Thyroid gland (tissue), 4 donors: ENCODE data around the gene VWC2L.

Source experiments
- POLR2A ChIP-seq, 2 donors: fragments of 450-650 bp; IDR thresholded peaks; one replicate each; pipeline ENCODE4 v1.6.1; 2017; ENCODE audit warnings: antibody characterized with exemption in 2 of 2, mild to moderate bottlenecking in 2 of 2, moderate library complexity in 1 of 2
- TF ChIP-seq, protein P1 (sequence below), 6 experiments: fragments of 200-600 bp in 3 of 6; fragments of 450-650 bp in 3 of 6; sonication (generic) in 3 of 6; IDR thresholded peaks; one replicate each; pipeline ENCODE4 v1.5.1; 2016 to 2019; ENCODE audit warnings: antibody characterized with exemption in 6 of 6, mild to moderate bottlenecking in 2 of 6, inconsistent platforms in 1 of 6, moderate library complexity in 1 of 6

DNA sequence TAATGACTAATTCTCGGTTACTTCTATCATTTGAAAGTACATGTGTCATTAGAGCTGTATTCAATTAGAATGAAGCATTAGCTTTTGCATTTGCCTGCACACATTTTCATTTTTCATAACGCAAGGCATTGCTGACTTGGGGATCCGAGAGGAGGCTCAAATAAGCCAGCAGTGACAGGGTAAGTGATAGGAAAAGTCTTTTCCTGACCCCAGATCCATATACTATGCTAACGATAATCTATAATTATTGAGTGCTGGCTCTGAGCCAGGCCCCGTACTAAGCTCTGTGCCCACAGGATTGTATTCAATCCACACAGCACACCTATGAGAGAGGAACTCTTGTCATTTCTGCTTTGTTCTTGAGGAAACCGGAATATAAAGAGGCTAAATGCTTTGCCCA, 168.2 kb downstream of the VWC2L start:
- TF ChIP-seq POLR2A (IDR thresholded peaks at IDR 0.05) = no peak
- TF ChIP-seq, protein P1, sequence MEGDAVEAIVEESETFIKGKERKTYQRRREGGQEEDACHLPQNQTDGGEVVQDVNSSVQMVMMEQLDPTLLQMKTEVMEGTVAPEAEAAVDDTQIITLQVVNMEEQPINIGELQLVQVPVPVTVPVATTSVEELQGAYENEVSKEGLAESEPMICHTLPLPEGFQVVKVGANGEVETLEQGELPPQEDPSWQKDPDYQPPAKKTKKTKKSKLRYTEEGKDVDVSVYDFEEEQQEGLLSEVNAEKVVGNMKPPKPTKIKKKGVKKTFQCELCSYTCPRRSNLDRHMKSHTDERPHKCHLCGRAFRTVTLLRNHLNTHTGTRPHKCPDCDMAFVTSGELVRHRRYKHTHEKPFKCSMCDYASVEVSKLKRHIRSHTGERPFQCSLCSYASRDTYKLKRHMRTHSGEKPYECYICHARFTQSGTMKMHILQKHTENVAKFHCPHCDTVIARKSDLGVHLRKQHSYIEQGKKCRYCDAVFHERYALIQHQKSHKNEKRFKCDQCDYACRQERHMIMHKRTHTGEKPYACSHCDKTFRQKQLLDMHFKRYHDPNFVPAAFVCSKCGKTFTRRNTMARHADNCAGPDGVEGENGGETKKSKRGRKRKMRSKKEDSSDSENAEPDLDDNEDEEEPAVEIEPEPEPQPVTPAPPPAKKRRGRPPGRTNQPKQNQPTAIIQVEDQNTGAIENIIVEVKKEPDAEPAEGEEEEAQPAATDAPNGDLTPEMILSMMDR (IDR thresholded peaks at IDR 0.05) = no peak
